Measurements from ENCODE around the gene MAPT.
A peak's percentile ranks its signal among the peaks of the same experiment; 100 is the strongest.

MAPT gene

DNA sequence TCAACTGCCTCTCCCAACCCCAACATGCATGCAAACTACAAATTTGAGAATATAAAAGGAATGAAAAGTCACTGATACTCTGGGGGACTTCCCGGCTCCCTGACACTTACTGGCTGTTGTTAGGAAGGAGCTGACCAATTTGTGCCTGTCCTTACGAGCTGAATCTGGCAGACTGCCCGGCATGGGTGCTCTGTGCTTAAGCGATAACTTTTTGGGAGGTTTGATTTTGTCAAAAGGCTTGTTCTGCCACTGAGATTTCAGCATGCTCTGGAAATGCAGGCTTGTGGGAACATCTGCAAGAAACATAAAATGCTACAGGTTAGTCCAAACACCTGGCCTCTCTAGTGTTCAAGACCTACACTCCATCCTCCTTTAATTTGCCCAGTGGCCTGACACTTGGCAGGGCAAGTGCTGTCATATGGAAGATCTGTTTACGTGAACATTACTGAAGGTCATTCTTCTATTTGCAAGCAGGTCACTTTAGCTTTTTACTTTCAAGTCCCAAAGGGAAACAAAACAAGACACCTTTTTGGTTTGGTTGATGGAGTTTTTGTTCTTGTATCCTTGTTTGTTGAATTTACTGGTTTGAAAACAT, 145.3 kb downstream of the MAPT start:
- no peaks in the 10 kb centered on the region for H3K4me1 Mint-ChIP-seq
- no peak overlapping the region for H3K4me3 Mint-ChIP-seq
- DNase-seq = no peak
- H3K27ac Mint-ChIP-seq = no peak overlapping the region
- TF ChIP-seq, protein P1, sequence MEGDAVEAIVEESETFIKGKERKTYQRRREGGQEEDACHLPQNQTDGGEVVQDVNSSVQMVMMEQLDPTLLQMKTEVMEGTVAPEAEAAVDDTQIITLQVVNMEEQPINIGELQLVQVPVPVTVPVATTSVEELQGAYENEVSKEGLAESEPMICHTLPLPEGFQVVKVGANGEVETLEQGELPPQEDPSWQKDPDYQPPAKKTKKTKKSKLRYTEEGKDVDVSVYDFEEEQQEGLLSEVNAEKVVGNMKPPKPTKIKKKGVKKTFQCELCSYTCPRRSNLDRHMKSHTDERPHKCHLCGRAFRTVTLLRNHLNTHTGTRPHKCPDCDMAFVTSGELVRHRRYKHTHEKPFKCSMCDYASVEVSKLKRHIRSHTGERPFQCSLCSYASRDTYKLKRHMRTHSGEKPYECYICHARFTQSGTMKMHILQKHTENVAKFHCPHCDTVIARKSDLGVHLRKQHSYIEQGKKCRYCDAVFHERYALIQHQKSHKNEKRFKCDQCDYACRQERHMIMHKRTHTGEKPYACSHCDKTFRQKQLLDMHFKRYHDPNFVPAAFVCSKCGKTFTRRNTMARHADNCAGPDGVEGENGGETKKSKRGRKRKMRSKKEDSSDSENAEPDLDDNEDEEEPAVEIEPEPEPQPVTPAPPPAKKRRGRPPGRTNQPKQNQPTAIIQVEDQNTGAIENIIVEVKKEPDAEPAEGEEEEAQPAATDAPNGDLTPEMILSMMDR (IDR thresholded peaks at IDR 0.05) = no peak
- H3K9me3 Mint-ChIP-seq = no peaks in the 10 kb centered on the region
- peaks cover 79% of the 10 kb centered on the region for H3K36me3 Mint-ChIP-seq (ENCODE audit: low read depth)
- H3K27me3 Mint-ChIP-seq (ENCODE audit: low read depth, poor library complexity) = no peaks in the 10 kb centered on the region

DNA sequence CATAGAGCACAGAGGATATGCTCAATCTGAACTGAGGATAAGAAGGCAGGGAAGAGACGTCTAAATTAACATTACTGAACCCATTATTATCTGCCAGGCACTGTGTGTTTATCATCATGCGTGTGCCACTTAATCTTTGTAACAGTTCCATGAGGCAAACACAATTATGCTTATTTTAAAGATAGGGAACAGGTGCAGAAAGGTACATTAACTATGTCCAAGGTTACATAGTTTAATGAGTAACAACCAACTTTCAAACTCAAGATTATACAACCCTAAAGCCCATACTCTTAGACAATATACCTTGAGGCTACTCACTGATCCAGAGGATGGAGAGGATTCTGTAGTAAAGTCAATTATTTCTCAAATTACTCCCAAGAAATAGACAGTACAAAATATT, 147.9 kb downstream of the MAPT start:
- no peak for DNase-seq
- Mint-ChIP-seq H3K4me3 (no peak overlapping the region), H3K4me1 (peaks cover 8% of the 10 kb centered on the region), H3K27ac (no peak overlapping the region), H3K27me3 (ENCODE audit: low read depth, poor library complexity) (no peaks in the 10 kb centered on the region), H3K9me3 (no peaks in the 10 kb centered on the region), H3K36me3 (ENCODE audit: low read depth) (peaks cover 72% of the 10 kb centered on the region)
- TF ChIP-seq, protein P1 (IDR thresholded peaks at IDR 0.05) = no peak

DNA sequence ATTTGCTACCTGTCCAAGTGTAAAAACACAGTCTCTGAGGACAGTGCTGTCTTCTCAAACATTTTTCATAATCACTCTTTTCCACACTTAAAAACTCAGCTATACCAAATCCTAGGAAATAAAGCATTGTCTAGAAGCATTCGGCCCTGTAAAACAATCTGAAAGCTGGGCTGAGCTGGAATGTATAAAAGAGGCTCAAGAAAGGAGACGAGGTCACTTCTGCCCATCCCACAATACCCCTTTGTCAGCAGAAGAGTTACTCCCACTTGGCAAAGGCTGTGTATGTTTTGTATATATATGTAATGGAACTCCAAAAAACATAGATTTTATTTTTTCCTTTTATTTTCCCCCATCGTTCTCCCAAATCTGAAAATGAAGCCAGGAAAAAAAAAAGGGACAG, 148.6 kb downstream of the MAPT start:
- Mint-ChIP-seq H3K9me3 (no peaks in the 10 kb centered on the region), H3K4me1 (peaks cover 8% of the 10 kb centered on the region), H3K27me3 (ENCODE audit: low read depth, poor library complexity) (no peaks in the 10 kb centered on the region), H3K36me3 (ENCODE audit: low read depth) (peaks cover 74% of the 10 kb centered on the region), H3K4me3 (no peak overlapping the region), H3K27ac (no peak overlapping the region)
- DNase-seq = no peak
- TF ChIP-seq, protein P1 (IDR thresholded peaks at IDR 0.05) = no peak

DNA sequence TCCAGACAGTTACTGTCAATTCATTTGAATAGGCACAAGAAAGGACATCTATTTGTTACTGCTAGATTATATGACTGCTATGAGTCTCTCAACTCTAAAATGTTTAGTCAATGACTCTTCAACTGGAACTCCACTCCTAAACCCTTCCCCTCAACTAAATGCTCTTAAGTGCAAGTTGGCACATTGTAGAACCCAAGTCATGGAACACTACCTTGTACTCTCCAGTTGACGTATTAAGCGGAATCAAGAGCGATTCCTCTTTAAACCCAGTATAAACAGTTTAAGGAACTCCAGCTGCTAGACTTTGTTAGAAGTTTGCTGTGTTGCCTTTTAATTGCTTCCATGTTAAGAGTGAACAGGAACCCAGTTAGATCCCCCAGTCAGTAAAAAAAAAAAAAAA, 149.3 kb downstream of the MAPT start:
- Mint-ChIP-seq H3K4me3 (no peak overlapping the region), H3K9me3 (no peaks in the 10 kb centered on the region), H3K27me3 (ENCODE audit: low read depth, poor library complexity) (no peaks in the 10 kb centered on the region), H3K36me3 (ENCODE audit: low read depth) (peaks cover 74% of the 10 kb centered on the region), H3K27ac (no peak overlapping the region), H3K4me1 (peaks cover 8% of the 10 kb centered on the region)
- TF ChIP-seq, protein P1 (IDR thresholded peaks at IDR 0.05) = no peak
- no peak for DNase-seq

DNA sequence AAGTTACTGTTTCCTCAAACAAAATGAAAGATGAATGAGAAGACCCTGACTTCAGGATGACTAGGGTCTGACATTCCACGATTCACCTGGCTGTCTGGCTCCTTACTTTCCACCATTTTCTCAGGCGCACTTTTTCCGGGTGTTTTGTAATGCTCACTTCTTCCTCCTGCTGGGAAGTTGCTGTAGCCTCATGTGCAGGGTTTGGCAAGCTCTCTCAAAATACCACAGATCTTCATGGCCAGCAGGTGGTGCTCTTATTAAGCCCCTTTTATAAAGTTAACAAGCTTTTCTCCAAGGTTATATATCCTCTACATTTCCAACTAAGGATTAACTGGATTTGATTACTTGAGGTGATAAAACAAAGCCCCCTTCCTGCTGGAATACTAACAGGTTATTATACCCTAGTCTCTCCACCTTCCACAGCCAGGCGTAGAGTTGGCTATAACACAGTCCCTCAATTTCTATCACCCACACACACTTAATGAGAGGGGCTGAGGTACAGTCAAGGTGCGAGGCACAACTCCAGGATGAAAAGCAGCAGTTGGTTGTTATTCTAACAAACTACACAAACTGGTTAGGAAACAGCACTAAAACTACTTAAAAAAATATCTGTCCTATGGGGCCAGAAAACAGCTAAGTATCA, 150.1 kb downstream of the MAPT start:
- no peak overlapping the region for H3K4me3 Mint-ChIP-seq
- peak; percentile 38 for DNase-seq
- TF ChIP-seq, protein P1 (IDR thresholded peaks at IDR 0.05) = peak; percentile 55
- peaks cover 8% of the 10 kb centered on the region for H3K4me1 Mint-ChIP-seq
- peaks cover 74% of the 10 kb centered on the region for H3K36me3 Mint-ChIP-seq (ENCODE audit: low read depth)
- no peak overlapping the region for H3K27ac Mint-ChIP-seq
- H3K9me3 Mint-ChIP-seq = no peaks in the 10 kb centered on the region
- no peaks in the 10 kb centered on the region for H3K27me3 Mint-ChIP-seq (ENCODE audit: low read depth, poor library complexity)

DNA sequence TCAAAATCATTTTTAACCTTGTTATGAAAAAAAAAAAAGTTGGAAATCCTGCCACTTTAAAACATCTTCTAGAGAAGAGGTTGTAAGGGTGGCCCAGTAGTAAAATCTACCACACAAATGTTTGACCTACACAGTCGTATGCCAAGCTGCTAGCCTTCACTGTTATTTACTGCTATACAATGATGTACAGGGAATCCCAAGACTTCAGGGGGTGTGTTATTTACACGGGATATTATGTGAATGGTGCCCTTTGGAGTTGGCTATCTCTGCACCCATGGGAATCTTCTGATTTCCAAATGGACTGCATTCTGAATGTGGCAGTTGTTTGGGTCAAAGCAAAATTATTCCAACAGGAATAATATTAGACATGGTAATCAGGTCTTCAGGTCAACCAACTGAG, 150.6 kb downstream of the MAPT start:
- H3K9me3 Mint-ChIP-seq = no peaks in the 10 kb centered on the region
- H3K27me3 Mint-ChIP-seq (ENCODE audit: low read depth, poor library complexity) = no peaks in the 10 kb centered on the region
- peaks cover 8% of the 10 kb centered on the region for H3K4me1 Mint-ChIP-seq
- no peak for DNase-seq
- TF ChIP-seq, protein P1 (IDR thresholded peaks at IDR 0.05) = no peak
- no peak overlapping the region for H3K4me3 Mint-ChIP-seq
- no peak overlapping the region for H3K27ac Mint-ChIP-seq
- peaks cover 74% of the 10 kb centered on the region for H3K36me3 Mint-ChIP-seq (ENCODE audit: low read depth)
